Muscle of back (tissue), 11 donors: Measurements from ENCODE around the gene CSRP1. TPM values are rescaled to one million over a fixed set of nuclear protein-coding genes. Genes with fewer than 3 reads are reported as not detected.
"Not testable (repeated sequence)": the region's sequence is repeated elsewhere in the genome, so short reads cannot be mapped to it uniquely, and the experiment has no call there.

ENCODE experiments used
- DNase-seq, 3 donors: peaks; one replicate each; pipeline versions ENCODE4 v3.0.0 to v3.0.0-alpha.2; 2013
- polyA plus RNA-seq, 10 donors: library from polyadenylated mRNA; unstranded; fragments of 120-200 nt; gene quantifications; one replicate each; pipeline ENCODE4 v1.2.1, GENCODE V29; 2013; ENCODE audit not compliant: insufficient read length in 10 of 10

CSRP1 gene
- polyA plus RNA-seq, 10 donors = 36.7 to 51.4 (median 43.6) TPM

- peak; percentile 63 to 85 (median 84) for DNase-seq
Measured at GRCh38 chr1:201538612-201539551, 32.0 kb upstream of the CSRP1 start, which contains the start of gene NAV1. Gene NAV1, plus strand, starts transcription at chr1:201539127. Its CDS starts 83,758 bp downstream, at chr1:201622885.

- peak in 1 of 3 donors; percentile 57 for DNase-seq
Measured at GRCh38 chr1:201537891-201538611, 31.1 kb upstream of the CSRP1 start.

- DNase-seq = no peak
Measured at GRCh38 chr1:201537467-201537866, 30.5 kb upstream of the CSRP1 start.

GRCh38 chr1:201537028-201537427, 30.1 kb upstream of the CSRP1 start:
- DNase-seq = no peak

- DNase-seq = no peak
Measured at GRCh38 chr1:201536558-201536957, 29.6 kb upstream of the CSRP1 start.

- DNase-seq = no peak
Measured at GRCh38 chr1:201535919-201536245, 29.0 kb upstream of the CSRP1 start.

- no peak for DNase-seq
Measured at GRCh38 chr1:201535046-201535918, 28.4 kb upstream of the CSRP1 start.

- DNase-seq = no peak
Measured at GRCh38 chr1:201533836-201534235, 26.9 kb upstream of the CSRP1 start.

- DNase-seq = peak; percentile 70 to 92 (median 72)
Measured at GRCh38 chr1:201531551-201532425, 24.9 kb upstream of the CSRP1 start.

- peak; percentile 90 to 97 (median 94) for DNase-seq
Measured at GRCh38 chr1:201530741-201531531, 24.0 kb upstream of the CSRP1 start.

- peak in 1 of 3 donors; percentile 42 for DNase-seq
Measured at GRCh38 chr1:201528631-201529252, 21.8 kb upstream of the CSRP1 start.

GRCh38 chr1:201527879-201528278, 21.0 kb upstream of the CSRP1 start:
- no peak for DNase-seq

- no peak for DNase-seq
Measured at GRCh38 chr1:201525193-201525778, 18.4 kb upstream of the CSRP1 start.

GRCh38 chr1:201520046-201520575, 13.2 kb upstream of the CSRP1 start:
- DNase-seq = not testable (repeated sequence)

GRCh38 chr1:201518071-201518470, 11.1 kb upstream of the CSRP1 start:
- DNase-seq = no peak

GRCh38 chr1:201517631-201518030, 10.7 kb upstream of the CSRP1 start:
- DNase-seq = no peak

- DNase-seq = no peak
Measured at GRCh38 chr1:201516511-201517127, 9.7 kb upstream of the CSRP1 start.

- DNase-seq = no peak
Measured at GRCh38 chr1:201515895-201516294, 9.0 kb upstream of the CSRP1 start.
